Ectodermal cell (in vitro differentiated cells): ENCODE results near the gene DIDO1.

Experiments used
- H3K27ac ChIP-seq: 2 replicates; pipeline ENCODE4 v1.7.0; 2013; ENCODE audit warnings: mild to moderate bottlenecking, low read depth, low read length; ENCODE audit not compliant: insufficient read depth, poor library complexity, severe bottlenecking
- H3K27me3 ChIP-seq: 2 replicates; pipeline ENCODE4 v1.7.0; 2013; ENCODE audit warnings: mild to moderate bottlenecking, low read length; ENCODE audit not compliant: insufficient read depth, control insufficient read depth, poor library complexity, severe bottlenecking
- H3K36me3 ChIP-seq: one replicate; pipeline ENCODE4 v1.7.0; 2013; ENCODE audit warnings: low read length; ENCODE audit not compliant: control insufficient read depth, insufficient read depth
- H3K4me1 ChIP-seq: one replicate; pipeline ENCODE4 v1.7.0; 2013; ENCODE audit warnings: low read length; ENCODE audit not compliant: control insufficient read depth, insufficient read depth
- H3K4me3 ChIP-seq: 2 replicates; pipeline ENCODE4 v1.7.0; 2013; ENCODE audit warnings: low read depth, low read length, control low read depth; ENCODE audit not compliant: insufficient read depth
- H3K9me3 ChIP-seq: 2 replicates; pipeline ENCODE4 v1.7.0; 2013; ENCODE audit warnings: mild to moderate bottlenecking, low read length, moderate library complexity; ENCODE audit not compliant: control insufficient read depth
- WGBS, 2 experiments: methylation state at CpG; one replicate each; pipeline ENCODE4 v1.1.7; 2013; ENCODE audit warnings: missing lambda C conversion rate in 2 of 2; 5-methylcytosine and 5-hydroxymethylcytosine counted together

DIDO1 gene

GRCh38 chr20:62968378-62969178, 42.3 kb upstream of the DIDO1 start:
- no peaks in the 10 kb centered on the region for H3K36me3 ChIP-seq
- H3K9me3 ChIP-seq = no peaks in the 10 kb centered on the region
- H3K27ac ChIP-seq = no peak overlapping the region
- peaks cover 15% of the 10 kb centered on the region for H3K4me1 ChIP-seq
- 89% methylated on average over 18 to 20 of the region's 21 CpGs for WGBS, 2 experiments
- peaks cover 20% of the 10 kb centered on the region for H3K27me3 ChIP-seq
- H3K4me3 ChIP-seq = no peak overlapping the region

- no peaks in the 10 kb centered on the region for H3K9me3 ChIP-seq
- WGBS, 2 experiments = 93 to 94% methylated on average over 27 of the region's 27 CpGs
- H3K36me3 ChIP-seq = no peaks in the 10 kb centered on the region
- H3K27me3 ChIP-seq = peaks cover 12% of the 10 kb centered on the region
- peaks cover 9% of the 10 kb centered on the region for H3K4me1 ChIP-seq
- H3K27ac ChIP-seq = no peak overlapping the region
- H3K4me3 ChIP-seq = no peak overlapping the region
Observed at GRCh38 chr20:62967628-62968351, 41.5 kb upstream of the DIDO1 start.

GRCh38 chr20:62967149-62967501, 40.8 kb upstream of the DIDO1 start:
- H3K4me3 ChIP-seq = no peak overlapping the region
- no peaks in the 10 kb centered on the region for H3K36me3 ChIP-seq
- H3K27ac ChIP-seq = no peak overlapping the region
- WGBS, 2 experiments = 84 to 88% methylated on average over 6 of the region's 6 CpGs
- peaks cover 6% of the 10 kb centered on the region for H3K27me3 ChIP-seq
- no peaks in the 10 kb centered on the region for H3K9me3 ChIP-seq
- peaks cover 3% of the 10 kb centered on the region for H3K4me1 ChIP-seq

- Histone ChIP-seq H3K27me3 (peaks cover 3% of the 10 kb centered on the region), H3K4me1 (peaks cover 3% of the 10 kb centered on the region), H3K4me3 (no peak overlapping the region), H3K27ac (no peak overlapping the region), H3K36me3 (no peaks in the 10 kb centered on the region), H3K9me3 (no peaks in the 10 kb centered on the region)
- 94 to 95% methylated on average over 26 of the region's 27 CpGs for WGBS, 2 experiments
Observed at GRCh38 chr20:62966212-62967148, 40.2 kb upstream of the DIDO1 start.

- 79 to 81% methylated on average over 19 of the region's 19 CpGs for WGBS, 2 experiments
- Histone ChIP-seq H3K9me3 (no peaks in the 10 kb centered on the region), H3K27ac (no peak overlapping the region), H3K4me3 (no peak overlapping the region), H3K36me3 (no peaks in the 10 kb centered on the region), H3K27me3 (no peaks in the 10 kb centered on the region), H3K4me1 (no peaks in the 10 kb centered on the region)
Observed at GRCh38 chr20:62965363-62965771, 39.1 kb upstream of the DIDO1 start.

- 92 to 94% methylated on average over 20 of the region's 20 CpGs for WGBS, 2 experiments
- no peaks in the 10 kb centered on the region for H3K36me3 ChIP-seq
- H3K27me3 ChIP-seq = no peaks in the 10 kb centered on the region
Observed at GRCh38 chr20:62964700-62965099, 38.4 kb upstream of the DIDO1 start.

GRCh38 chr20:62963614-62964397, 37.5 kb upstream of the DIDO1 start:
- no peak overlapping the region for H3K27ac ChIP-seq
- no peak overlapping the region for H3K4me3 ChIP-seq
- no peaks in the 10 kb centered on the region for H3K36me3 ChIP-seq
- no peaks in the 10 kb centered on the region for H3K9me3 ChIP-seq
- 94% methylated on average over 32 of the region's 32 CpGs for WGBS, 2 experiments
- H3K27me3 ChIP-seq = no peaks in the 10 kb centered on the region
- no peaks in the 10 kb centered on the region for H3K4me1 ChIP-seq

More at GRCh38 chr20:62964700-62965099, 38.4 kb upstream of the DIDO1 start:
- H3K4me3 ChIP-seq = no peak overlapping the region
- H3K27ac ChIP-seq = no peak overlapping the region
- no peaks in the 10 kb centered on the region for H3K9me3 ChIP-seq
- no peaks in the 10 kb centered on the region for H3K4me1 ChIP-seq

- 90 to 91% methylated on average over 32 of the region's 32 CpGs for WGBS, 2 experiments
- H3K4me3 ChIP-seq = no peak overlapping the region
- no peaks in the 10 kb centered on the region for H3K4me1 ChIP-seq
- no peaks in the 10 kb centered on the region for H3K27me3 ChIP-seq
- no peak overlapping the region for H3K27ac ChIP-seq
- no peaks in the 10 kb centered on the region for H3K36me3 ChIP-seq
- no peaks in the 10 kb centered on the region for H3K9me3 ChIP-seq
Observed at GRCh38 chr20:62962891-62963613, 36.7 kb upstream of the DIDO1 start.

GRCh38 chr20:62962221-62962879, 36.0 kb upstream of the DIDO1 start:
- H3K27ac ChIP-seq = no peak overlapping the region
- no peaks in the 10 kb centered on the region for H3K36me3 ChIP-seq
- H3K9me3 ChIP-seq = no peaks in the 10 kb centered on the region
- 96% methylated on average over 30 of the region's 30 CpGs for WGBS, 2 experiments
- H3K4me1 ChIP-seq = no peaks in the 10 kb centered on the region
- H3K27me3 ChIP-seq = no peaks in the 10 kb centered on the region
- H3K4me3 ChIP-seq = no peak overlapping the region
